GM19239 (cell line): ENCODE measurements around the gene OSTF1.
A peak's percentile ranks its signal among the peaks of the same experiment; 100 is the strongest.

Experiments
- DNase-seq: peaks from one replicate; pipeline ENCODE4 v3.0.0; 2011; ENCODE audit warnings: low spot score; ENCODE audit not compliant: insufficient read length
- FAIRE-seq: peaks from 2 replicates; lab custom pipeline; 2011; peaks lifted over from hg19 to GRCh38; lab: Jason Lieb, UNC

OSTF1 gene

GRCh38 chr9:75149841-75150241 is 61.5 kb downstream of the OSTF1 start:
- FAIRE-seq: no peak
- no peak for DNase-seq

- FAIRE-seq (peak; percentile 21), DNase-seq (no peak)
Measured at GRCh38 chr9:75150512-75150911, 62.2 kb downstream of the OSTF1 start.

- DNase-seq: no peak
- FAIRE-seq: no peak
Measured at GRCh38 chr9:75152416-75152815, 64.1 kb downstream of the OSTF1 start.

GRCh38 chr9:75156858-75157257 is 68.5 kb downstream of the OSTF1 start:
- FAIRE-seq (no peak), DNase-seq (no peak)

- no peak for DNase-seq
- FAIRE-seq: no peak
Measured at GRCh38 chr9:75161116-75161857, 73.0 kb downstream of the OSTF1 start.

GRCh38 chr9:75163764-75164163 is 75.5 kb downstream of the OSTF1 start:
- no peak for FAIRE-seq
- no peak for DNase-seq

- no peak for FAIRE-seq
Measured at GRCh38 chr9:75164573-75164972, 76.3 kb downstream of the OSTF1 start.

GRCh38 chr9:75167281-75167680 is 79.0 kb downstream of the OSTF1 start:
- DNase-seq (no peak), FAIRE-seq (no peak)

More at GRCh38 chr9:75164573-75164972, 76.3 kb downstream of the OSTF1 start:
- no peak for DNase-seq

- DNase-seq (no peak), FAIRE-seq (no peak)
Measured at GRCh38 chr9:75168270-75169178, 80.2 kb downstream of the OSTF1 start.

GRCh38 chr9:75169623-75170022 is 81.3 kb downstream of the OSTF1 start:
- DNase-seq (no peak), FAIRE-seq (no peak)

GRCh38 chr9:75170898-75171360 is 82.6 kb downstream of the OSTF1 start:
- DNase-seq: no peak
- FAIRE-seq: no peak

GRCh38 chr9:75175395-75175794 is 87.1 kb downstream of the OSTF1 start:
- DNase-seq: no peak
- no peak for FAIRE-seq

- FAIRE-seq: no peak
- DNase-seq: no peak
Measured at GRCh38 chr9:75176037-75176436, 87.7 kb downstream of the OSTF1 start.

- FAIRE-seq (no peak), DNase-seq (no peak)
Measured at GRCh38 chr9:75181750-75182149, 93.4 kb downstream of the OSTF1 start.

- DNase-seq (no peak), FAIRE-seq (no peak)
Measured at GRCh38 chr9:75183306-75183705, 95.0 kb downstream of the OSTF1 start.

GRCh38 chr9:75184471-75184870 is 96.2 kb downstream of the OSTF1 start:
- DNase-seq: no peak
- no peak for FAIRE-seq

GRCh38 chr9:75185585-75186170 is 97.4 kb downstream of the OSTF1 start:
- peak; percentile 16 for DNase-seq
- no peak for FAIRE-seq

GRCh38 chr9:75186767-75187380 is 98.6 kb downstream of the OSTF1 start:
- DNase-seq (no peak), FAIRE-seq (peak; percentile 23)

- DNase-seq: no peak
- no peak for FAIRE-seq
Measured at GRCh38 chr9:75188756-75189155, 100.4 kb downstream of the OSTF1 start.

- no peak for FAIRE-seq
- DNase-seq: no peak
Measured at GRCh38 chr9:75190762-75191161, 102.4 kb downstream of the OSTF1 start.
